ENCODE data around the gene PPFIA2. TPM values are rescaled to one million over a fixed set of nuclear protein-coding genes. Genes with fewer than 3 reads are reported as not detected.
A peak's percentile ranks its signal among the peaks of the same experiment; 100 is the strongest.

Gene PPFIA2
- polyA plus RNA-seq, 3 donors: not detected

GRCh38 chr12:81224626-81225025 lies 534.5 kb downstream of the PPFIA2 start:
- no peak for TF ChIP-seq CTCF (IDR thresholded peaks at IDR 0.05)
- no peaks in the 10 kb centered on the region for H3K9me3 Mint-ChIP-seq
- intact Hi-C loops (cut with micrococcal nuclease): no loop called here
- no peak overlapping the region for H3K27ac Mint-ChIP-seq
- Histone ChIP-seq H3K4me1 (ENCODE audit: control insufficient read depth in 1 of 2, insufficient read depth in 2 of 2, low read length in 2 of 2) (no peaks in the 10 kb centered on the region), H3K27me3 (ENCODE audit: control insufficient read depth in 2 of 2, insufficient read depth in 2 of 2, low read length in 2 of 2) (no peaks in the 10 kb centered on the region), H2AFZ (ENCODE audit: insufficient read depth, low read depth, low read length, poor library complexity, severe bottlenecking) (no peak overlapping the region), H4K20me1 (ENCODE audit: insufficient read depth, low read length) (no peaks in the 10 kb centered on the region), H3K79me2 (ENCODE audit: insufficient read depth, low read length) (no peaks in the 10 kb centered on the region), H3K27ac (ENCODE audit: low read depth in 1 of 2, low read length in 2 of 2) (no peak overlapping the region), H3K4me2 (replicated peaks; ENCODE audit: extremely low read depth, low read length, poor library complexity, severe bottlenecking) (no peak overlapping the region), H3K9me3 (replicated peaks in 1 of 2; ENCODE audit: control insufficient read depth in 1 of 2, insufficient read depth in 1 of 2, low read length in 2 of 2) (no peaks in the 10 kb centered on the region), H3K9ac (ENCODE audit: insufficient read depth, low read length, poor library complexity, severe bottlenecking) (no peak overlapping the region), H3K4me3 (replicated peaks in 1 of 3; ENCODE audit: low read depth in 2 of 3, low read length in 3 of 3) (no peak overlapping the region), H3K36me3 (replicated peaks in 1 of 2; ENCODE audit: control insufficient read depth in 1 of 2, insufficient read depth in 2 of 2, low read length in 2 of 2) (no peaks in the 10 kb centered on the region)
- no CpG with 5 or more reads among the region's 6 CpGs for WGBS (ENCODE audit: insufficient coverage)
- no peaks in the 10 kb centered on the region for H3K4me1 Mint-ChIP-seq
- peaks cover 0 to 2% (median 0%) of the 10 kb centered on the region in 3 donors for H3K27me3 Mint-ChIP-seq (ENCODE audit: low read depth in 3 of 3)
- H3K4me3 Mint-ChIP-seq: no peak overlapping the region
- DNase-seq: no peak
- no peaks in the 10 kb centered on the region for H3K36me3 Mint-ChIP-seq

- intact Hi-C loops (cut with micrococcal nuclease): no loop called here
- Histone ChIP-seq H4K20me1 (ENCODE audit: insufficient read depth, low read length) (no peaks in the 10 kb centered on the region), H2AFZ (ENCODE audit: insufficient read depth, low read depth, low read length, poor library complexity, severe bottlenecking) (no peak overlapping the region), H3K79me2 (ENCODE audit: insufficient read depth, low read length) (no peaks in the 10 kb centered on the region), H3K4me1 (ENCODE audit: control insufficient read depth in 1 of 2, insufficient read depth in 2 of 2, low read length in 2 of 2) (no peaks in the 10 kb centered on the region), H3K9ac (ENCODE audit: insufficient read depth, low read length, poor library complexity, severe bottlenecking) (no peak overlapping the region), H3K27ac (ENCODE audit: low read depth in 1 of 2, low read length in 2 of 2) (no peak overlapping the region), H3K4me3 (replicated peaks in 1 of 3; ENCODE audit: low read depth in 2 of 3, low read length in 3 of 3) (no peak overlapping the region), H3K4me2 (replicated peaks; ENCODE audit: extremely low read depth, low read length, poor library complexity, severe bottlenecking) (no peak overlapping the region), H3K27me3 (ENCODE audit: control insufficient read depth in 2 of 2, insufficient read depth in 2 of 2, low read length in 2 of 2) (no peaks in the 10 kb centered on the region), H3K9me3 (replicated peaks in 1 of 2; ENCODE audit: control insufficient read depth in 1 of 2, insufficient read depth in 1 of 2, low read length in 2 of 2) (no peaks in the 10 kb centered on the region), H3K36me3 (replicated peaks in 1 of 2; ENCODE audit: control insufficient read depth in 1 of 2, insufficient read depth in 2 of 2, low read length in 2 of 2) (no peaks in the 10 kb centered on the region)
- 92% methylated on average over 3 of the region's 5 CpGs for WGBS (ENCODE audit: insufficient coverage)
- no peaks in the 10 kb centered on the region for H3K9me3 Mint-ChIP-seq
- no peak for TF ChIP-seq CTCF (IDR thresholded peaks at IDR 0.05)
- no peak for DNase-seq
- no peaks in the 10 kb centered on the region for H3K36me3 Mint-ChIP-seq
- no peak overlapping the region for H3K4me3 Mint-ChIP-seq
- peak overlapping the region in 1 of 7 donors; percentile 48 for H3K27ac Mint-ChIP-seq
- peaks cover 0 to 2% (median 0%) of the 10 kb centered on the region in 3 donors for H3K27me3 Mint-ChIP-seq (ENCODE audit: low read depth in 3 of 3)
- H3K4me1 Mint-ChIP-seq: no peaks in the 10 kb centered on the region
Observed at GRCh38 chr12:81222846-81223592, 536.1 kb downstream of the PPFIA2 start.

Data from CD14-positive monocyte (primary cell).